Hypothalamus (tissue), 51 donors: ENCODE measurements around the gene PRRT4.

ENCODE experiments used
- DNase-seq, 51 donors: peaks; one replicate each; lab custom pipeline; 2025; lab: John Stamatoyannopoulos, UW

Gene PRRT4

GRCh38 chr7:128396357-128396756 lies 34.9 kb upstream of the PRRT4 start:
- no peak for DNase-seq

- no peak for DNase-seq
Measured at GRCh38 chr7:128395748-128396147, 34.3 kb upstream of the PRRT4 start.

- DNase-seq, result no peak
Measured at GRCh38 chr7:128394904-128395496, 33.5 kb upstream of the PRRT4 start.

- no peak for DNase-seq
Measured at GRCh38 chr7:128393526-128394330, 32.2 kb upstream of the PRRT4 start.

- no peak for DNase-seq
Measured at GRCh38 chr7:128392446-128393327, 31.2 kb upstream of the PRRT4 start.

- no peak for DNase-seq
Measured at GRCh38 chr7:128391805-128392204, 30.3 kb upstream of the PRRT4 start.

GRCh38 chr7:128390871-128391565 lies 29.5 kb upstream of the PRRT4 start:
- DNase-seq, result no peak

- no peak for DNase-seq
Measured at GRCh38 chr7:128389618-128390329, 28.3 kb upstream of the PRRT4 start.

GRCh38 chr7:128389085-128389617 lies 27.7 kb upstream of the PRRT4 start:
- no peak for DNase-seq

- DNase-seq, result no peak
Measured at GRCh38 chr7:128388145-128388485, 26.6 kb upstream of the PRRT4 start.

GRCh38 chr7:128387216-128388144 lies 26.0 kb upstream of the PRRT4 start:
- peak in 48 of 51 donors; percentile 19 to 90 (median 73) for DNase-seq

GRCh38 chr7:128385988-128386925 lies 24.8 kb upstream of the PRRT4 start:
- no peak for DNase-seq

GRCh38 chr7:128384726-128385125 lies 23.2 kb upstream of the PRRT4 start:
- no peak for DNase-seq

- DNase-seq, result peak in 2 of 51 donors; percentile 21 to 34
Measured at GRCh38 chr7:128383776-128384175, 22.3 kb upstream of the PRRT4 start.

GRCh38 chr7:128381161-128381821 lies 19.8 kb upstream of the PRRT4 start:
- DNase-seq, result no peak

- no peak for DNase-seq
Measured at GRCh38 chr7:128380483-128381106, 19.1 kb upstream of the PRRT4 start.
